Sigmoid colon (tissue), 3 donors: ENCODE results near the gene NTRK1.

Experiments
- CTCF ChIP-seq, 4 experiments: fragments of 450-650 bp in 3 of 4; fragments of 200-600 bp in 1 of 4; IDR thresholded peaks; one replicate each; pipeline ENCODE4 v1.5.1; 2016 to 2019; ENCODE audit warnings: antibody characterized with exemption in 4 of 4, mild to moderate bottlenecking in 3 of 4, moderate library complexity in 2 of 4
- POLR2A ChIP-seq, 2 donors: fragments of 450-650 bp; IDR thresholded peaks; one replicate each; pipeline ENCODE4 v1.6.1; 2016; ENCODE audit warnings: antibody characterized with exemption in 2 of 2, mild to moderate bottlenecking in 2 of 2, moderate library complexity in 2 of 2

- TF ChIP-seq CTCF (IDR thresholded peaks at IDR 0.05) (no peak), POLR2A (IDR thresholded peaks at IDR 0.05) (no peak)
Measured at GRCh38 chr1:156898161-156898566, 37.5 kb downstream of the NTRK1 start.
